ENCODE measurements around the gene CSNK2B. TPM values are rescaled to one million over a fixed set of nuclear protein-coding genes. Genes with fewer than 3 reads are reported as not detected.

Gene CSNK2B
- total RNA-seq, 2 experiments from 2014 or later: 206 to 216 TPM

- Mint-ChIP-seq H3K4me1 (peaks cover 4% of the 10 kb centered on the region), H3K4me3 (no peak overlapping the region), H3K36me3 (peaks cover 49% of the 10 kb centered on the region), H3K27ac (no peak overlapping the region), H3K27me3 (no peaks in the 10 kb centered on the region), H3K9me3 (no peaks in the 10 kb centered on the region)
- POLR2A ChIA-PET: interaction anchor here (1.5 kb wide), 1 partner anchor 22 kb away, joined by 4 read pairs; the partner anchor contains the start of gene BAG6
- no peak for ATAC-seq (ENCODE audit: low read depth)
- no peak for DNase-seq
These were observed 35.5 kb upstream of the CSNK2B start for GRCh38 chr6:31630177-31630934.

DNA sequence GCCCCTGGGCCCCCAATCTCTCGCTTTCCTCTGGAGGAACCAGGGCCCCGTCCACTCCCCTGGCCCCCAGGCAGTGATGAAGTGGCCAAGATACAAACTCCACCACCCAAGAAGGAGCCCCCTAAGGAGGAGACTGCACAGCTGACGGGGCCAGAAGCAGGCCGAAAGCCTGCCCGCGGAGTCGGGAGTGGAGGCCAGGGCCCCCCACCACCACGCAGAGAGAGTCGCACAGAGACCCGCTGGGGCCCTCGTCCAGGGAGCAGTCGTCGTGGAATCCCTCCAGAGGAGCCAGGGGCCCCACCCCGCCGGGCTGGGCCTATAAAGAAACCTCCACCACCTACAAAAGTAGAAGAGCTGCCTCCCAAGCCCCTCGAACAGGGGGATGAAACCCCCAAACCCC, 34.7 kb upstream of the CSNK2B start:
- Mint-ChIP-seq H3K4me3 (no peak overlapping the region), H3K9me3 (no peaks in the 10 kb centered on the region), H3K27me3 (no peaks in the 10 kb centered on the region), H3K27ac (no peak overlapping the region), H3K36me3 (peaks cover 45% of the 10 kb centered on the region), H3K4me1 (peaks cover 2% of the 10 kb centered on the region)
- ATAC-seq (ENCODE audit: low read depth) (no peak), DNase-seq (no peak)
- POLR2A ChIA-PET: no interaction called here

DNA sequence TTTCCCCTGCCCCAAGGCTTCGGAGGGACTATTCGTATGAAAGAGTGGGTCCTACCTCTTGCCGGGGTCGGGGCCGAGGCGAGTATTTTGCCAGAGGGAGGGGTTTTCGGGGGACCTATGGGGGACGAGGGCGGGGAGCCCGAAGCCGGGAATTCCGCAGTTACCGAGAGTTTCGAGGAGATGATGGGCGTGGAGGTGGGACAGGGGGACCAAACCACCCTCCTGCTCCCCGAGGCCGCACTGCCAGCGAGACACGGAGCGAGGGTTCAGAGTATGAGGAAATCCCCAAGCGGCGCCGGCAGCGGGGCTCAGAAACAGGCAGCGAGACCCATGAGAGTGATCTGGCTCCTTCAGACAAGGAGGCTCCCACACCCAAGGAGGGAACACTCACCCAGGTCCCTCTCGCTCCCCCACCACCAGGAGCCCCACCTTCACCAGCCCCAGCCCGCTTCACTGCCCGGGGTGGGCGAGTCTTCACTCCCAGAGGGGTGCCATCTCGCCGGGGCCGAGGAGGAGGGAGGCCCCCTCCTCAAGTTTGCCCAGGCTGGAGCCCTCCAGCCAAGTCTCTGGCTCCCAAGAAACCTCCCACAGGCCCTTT, 34.1 kb upstream of the CSNK2B start:
- no peak for ATAC-seq (ENCODE audit: low read depth)
- no peak overlapping the region for H3K27ac Mint-ChIP-seq
- H3K27me3 Mint-ChIP-seq: no peaks in the 10 kb centered on the region
- POLR2A ChIA-PET: no interaction called here
- H3K4me1 Mint-ChIP-seq: peaks cover 2% of the 10 kb centered on the region
- H3K9me3 Mint-ChIP-seq: no peaks in the 10 kb centered on the region
- peaks cover 44% of the 10 kb centered on the region for H3K36me3 Mint-ChIP-seq
- H3K4me3 Mint-ChIP-seq: no peak overlapping the region
- no peak for DNase-seq

DNA sequence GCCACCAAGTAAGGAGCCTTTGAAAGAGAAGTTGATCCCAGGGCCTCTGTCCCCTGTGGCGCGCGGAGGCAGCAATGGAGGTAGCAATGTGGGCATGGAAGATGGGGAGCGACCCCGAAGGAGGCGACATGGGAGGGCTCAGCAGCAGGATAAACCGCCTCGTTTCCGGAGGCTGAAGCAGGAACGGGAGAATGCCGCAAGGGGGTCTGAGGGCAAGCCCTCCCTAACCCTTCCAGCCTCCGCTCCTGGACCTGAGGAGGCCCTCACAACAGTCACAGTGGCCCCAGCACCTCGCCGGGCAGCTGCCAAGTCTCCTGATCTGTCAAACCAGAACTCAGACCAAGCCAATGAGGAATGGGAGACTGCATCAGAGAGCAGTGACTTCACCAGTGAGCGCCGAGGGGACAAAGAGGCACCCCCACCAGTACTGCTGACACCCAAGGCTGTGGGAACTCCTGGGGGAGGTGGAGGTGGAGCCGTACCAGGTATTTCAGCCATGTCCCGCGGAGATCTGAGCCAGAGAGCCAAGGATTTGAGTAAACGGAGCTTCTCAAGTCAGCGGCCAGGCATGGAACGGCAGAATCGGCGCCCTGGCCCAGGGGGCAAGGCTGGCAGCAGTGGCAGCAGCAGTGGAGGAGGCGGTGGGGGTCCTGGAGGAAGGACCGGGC, 33.5 kb upstream of the CSNK2B start:
- Mint-ChIP-seq H3K4me3 (no peak overlapping the region), H3K36me3 (peaks cover 42% of the 10 kb centered on the region)

GRCh38 chr6:31633447-31633846, 32.4 kb upstream of the CSNK2B start:
- ATAC-seq (ENCODE audit: low read depth) (no peak), DNase-seq (no peak)
- Mint-ChIP-seq H3K4me1 (peaks cover 1% of the 10 kb centered on the region), H3K27me3 (no peaks in the 10 kb centered on the region), H3K36me3 (peaks cover 35% of the 10 kb centered on the region), H3K27ac (no peak overlapping the region), H3K4me3 (no peak overlapping the region), H3K9me3 (no peaks in the 10 kb centered on the region)
- POLR2A ChIA-PET: interaction anchor here (1.0 kb wide), 1 partner anchor 13 kb away, joined by 7 read pairs; the partner anchor contains the start of gene PRRC2A

More for the DNA sequence above, 33.5 kb upstream of the CSNK2B start:
- POLR2A ChIA-PET: no interaction called here
- Mint-ChIP-seq H3K9me3 (no peaks in the 10 kb centered on the region), H3K27me3 (no peaks in the 10 kb centered on the region), H3K27ac (peak overlapping the region; percentile 42), H3K4me1 (peaks cover 2% of the 10 kb centered on the region)
- DNase-seq (no peak), ATAC-seq (ENCODE audit: low read depth) (no peak)

DNA sequence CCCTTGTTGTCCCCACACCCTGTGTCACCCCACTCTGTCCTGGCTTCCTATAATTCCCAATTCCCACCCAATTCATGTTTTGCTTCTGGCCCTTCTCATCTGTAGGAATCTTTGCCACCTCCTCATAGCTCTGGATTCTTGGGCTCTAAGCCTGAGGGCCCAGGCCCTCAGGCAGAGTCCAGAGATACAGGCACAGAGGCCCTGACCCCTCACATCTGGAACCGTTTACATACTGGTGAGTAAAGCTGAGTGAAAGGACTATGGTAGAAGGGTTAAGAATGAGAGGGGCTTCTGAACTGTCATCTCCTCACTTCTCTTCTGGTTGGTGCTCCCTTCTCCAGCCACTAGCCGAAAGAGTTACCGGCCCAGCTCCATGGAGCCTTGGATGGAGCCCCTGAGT, 31.7 kb upstream of the CSNK2B start:
- no peak overlapping the region for H3K4me3 Mint-ChIP-seq
- peaks cover 1% of the 10 kb centered on the region for H3K4me1 Mint-ChIP-seq
- no peaks in the 10 kb centered on the region for H3K9me3 Mint-ChIP-seq
- POLR2A ChIA-PET: interaction anchor here (1.0 kb wide), 1 partner anchor 13 kb away, joined by 7 read pairs; the partner anchor contains the start of gene PRRC2A
- H3K27ac Mint-ChIP-seq: no peak overlapping the region
- DNase-seq: no peak
- no peak for ATAC-seq (ENCODE audit: low read depth)
- no peaks in the 10 kb centered on the region for H3K27me3 Mint-ChIP-seq
- peaks cover 35% of the 10 kb centered on the region for H3K36me3 Mint-ChIP-seq

DNA sequence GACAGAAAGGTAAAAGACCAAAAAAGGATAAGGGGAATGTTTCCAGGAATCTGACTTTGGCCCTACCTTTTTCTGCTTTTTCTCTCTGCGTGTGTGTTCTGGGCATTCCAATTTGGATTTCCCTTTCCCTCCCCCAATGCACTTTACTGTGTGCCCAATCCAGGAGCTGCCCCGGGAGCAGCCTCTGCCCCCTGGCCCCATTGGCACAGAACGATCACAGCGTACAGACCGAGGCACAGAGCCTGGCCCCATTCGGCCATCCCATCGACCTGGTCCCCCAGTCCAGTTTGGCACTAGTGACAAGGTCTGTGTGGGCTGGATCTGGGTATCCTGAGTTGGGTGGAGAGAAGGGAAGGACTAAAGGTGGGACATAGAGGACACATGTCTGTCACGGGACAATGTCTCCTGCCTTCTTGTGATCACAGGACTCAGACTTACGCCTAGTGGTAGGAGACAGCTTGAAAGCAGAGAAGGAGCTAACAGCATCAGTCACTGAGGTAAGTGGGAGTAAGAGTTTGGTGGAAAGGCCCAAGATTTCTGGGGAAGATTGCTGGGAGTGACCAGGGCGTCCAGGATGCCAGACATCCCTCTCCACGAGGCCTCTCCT, 30.8 kb upstream of the CSNK2B start:
- Mint-ChIP-seq H3K27me3 (no peaks in the 10 kb centered on the region), H3K36me3 (peaks cover 30% of the 10 kb centered on the region), H3K4me1 (peaks cover 6% of the 10 kb centered on the region), H3K27ac (no peak overlapping the region), H3K4me3 (no peak overlapping the region), H3K9me3 (no peaks in the 10 kb centered on the region)
- POLR2A ChIA-PET: interaction anchor here (1.0 kb wide), 1 partner anchor 8 kb away, joined by 3 read pairs; no protein-coding TSS in a partner anchor
- DNase-seq (no peak), ATAC-seq (ENCODE audit: low read depth) (no peak)

- POLR2A ChIA-PET: interaction anchor here (0.6 to 1.6 kb wide), 3 partner anchors 10 to 18 kb away, joined by 3 to 6 read pairs (median 4); partner anchors contain the start of gene PRRC2A
- no peaks in the 10 kb centered on the region for H3K9me3 Mint-ChIP-seq
- no peaks in the 10 kb centered on the region for H3K27me3 Mint-ChIP-seq
These were observed 28.9 kb upstream of the CSNK2B start for GRCh38 chr6:31636698-31637596.

GRCh38 chr6:31639043-31639442, 26.8 kb upstream of the CSNK2B start:
- POLR2A ChIA-PET: interaction anchor here (0.5 to 2.4 kb wide), 5 partner anchors 11 to 42 kb away, joined by 3 to 10 read pairs (median 3); partner anchors contain the start of gene BAG6
- Mint-ChIP-seq H3K9me3 (no peaks in the 10 kb centered on the region), H3K36me3 (peaks cover 18% of the 10 kb centered on the region), H3K4me3 (no peak overlapping the region), H3K4me1 (peaks cover 8% of the 10 kb centered on the region), H3K27me3 (no peaks in the 10 kb centered on the region), H3K27ac (no peak overlapping the region)
- DNase-seq: no peak
- ATAC-seq (ENCODE audit: low read depth): no peak

More at GRCh38 chr6:31636698-31637596, 28.9 kb upstream of the CSNK2B start:
- Mint-ChIP-seq H3K27ac (peak overlapping the region; percentile 51), H3K36me3 (peaks cover 20% of the 10 kb centered on the region), H3K4me1 (peaks cover 9% of the 10 kb centered on the region), H3K4me3 (no peak overlapping the region)
- ATAC-seq (ENCODE audit: low read depth) (no peak), DNase-seq (no peak)

DNA sequence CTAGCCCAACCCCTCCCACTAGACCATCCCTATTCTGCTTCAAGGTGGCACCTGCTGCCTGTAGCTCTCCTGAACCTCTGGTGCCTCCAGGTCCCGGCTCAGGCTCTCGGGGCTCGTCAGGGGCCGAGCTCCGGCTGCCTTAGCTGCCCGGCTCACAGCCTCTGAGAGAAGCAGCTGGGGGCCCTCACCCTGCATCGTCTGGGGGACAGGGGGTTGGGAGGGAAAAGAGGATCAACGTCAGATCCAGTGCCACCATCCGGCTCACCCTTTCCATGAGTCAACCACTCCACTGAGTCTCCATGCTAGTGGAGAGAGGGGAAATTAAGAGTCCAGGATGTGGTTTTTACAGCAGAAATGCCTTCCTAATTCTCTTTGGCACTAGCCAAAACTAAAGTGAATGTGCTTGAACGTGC, 26.4 kb upstream of the CSNK2B start:
- Mint-ChIP-seq H3K4me1 (peaks cover 8% of the 10 kb centered on the region), H3K4me3 (no peak overlapping the region), H3K27ac (no peak overlapping the region), H3K27me3 (no peaks in the 10 kb centered on the region), H3K36me3 (peaks cover 17% of the 10 kb centered on the region), H3K9me3 (no peaks in the 10 kb centered on the region)
- POLR2A ChIA-PET: interaction anchor here (0.7 to 2.4 kb wide), 5 partner anchors 11 to 21 kb away, joined by 3 to 10 read pairs (median 3); partner anchors contain the start of genes BAG6 and C6orf47
- no peak for ATAC-seq (ENCODE audit: low read depth)
- no peak for DNase-seq

- peaks cover 12% of the 10 kb centered on the region for H3K4me1 Mint-ChIP-seq
- H3K27me3 Mint-ChIP-seq: no peaks in the 10 kb centered on the region
- H3K9me3 Mint-ChIP-seq: no peaks in the 10 kb centered on the region
- H3K36me3 Mint-ChIP-seq: peaks cover 17% of the 10 kb centered on the region
- POLR2A ChIA-PET: interaction anchor here (1.3 to 2.4 kb wide), 2 partner anchors 12 to 13 kb away, joined by 5 to 10 read pairs; partner anchors contain the start of gene BAG6
- H3K4me3 Mint-ChIP-seq: no peak overlapping the region
- no peak overlapping the region for H3K27ac Mint-ChIP-seq
- ATAC-seq (ENCODE audit: low read depth) (no peak), DNase-seq (no peak)
These were observed 25.3 kb upstream of the CSNK2B start for GRCh38 chr6:31640612-31641011.

DNA sequence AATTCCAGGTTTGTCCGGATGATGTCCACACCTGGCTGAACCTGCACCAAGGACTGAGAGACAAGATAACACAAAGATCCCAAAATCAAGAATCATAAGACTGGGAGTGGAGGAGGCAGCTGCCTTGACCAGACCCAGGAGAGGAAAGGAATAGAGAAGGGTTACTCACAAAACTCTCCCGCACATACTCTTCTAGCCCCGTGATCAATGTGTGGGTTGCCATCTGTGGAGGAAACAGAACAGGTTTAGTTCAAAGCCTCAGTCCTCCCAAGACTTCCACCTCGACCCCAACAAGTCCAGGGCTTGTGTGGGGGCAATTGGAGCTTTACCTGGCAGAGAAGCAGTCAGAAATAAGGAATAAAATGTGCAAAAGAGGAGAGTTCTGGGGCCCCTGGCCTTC, 24.5 kb upstream of the CSNK2B start:
- Mint-ChIP-seq H3K36me3 (peaks cover 18% of the 10 kb centered on the region), H3K9me3 (no peaks in the 10 kb centered on the region), H3K4me1 (peaks cover 13% of the 10 kb centered on the region), H3K27me3 (no peaks in the 10 kb centered on the region), H3K4me3 (no peak overlapping the region), H3K27ac (peak overlapping the region; percentile 8)
- ATAC-seq (ENCODE audit: low read depth) (no peak), DNase-seq (no peak)
- POLR2A ChIA-PET: no interaction called here
